HK-2 (cell line): ENCODE measurements around the gene ANKS6.

ENCODE experiments used
- DNase-seq: peaks from one replicate; pipeline ENCODE4 v3.0.0-alpha.2; 2018; ENCODE audit not compliant: unreplicated experiment

The ANKS6 gene

DNA sequence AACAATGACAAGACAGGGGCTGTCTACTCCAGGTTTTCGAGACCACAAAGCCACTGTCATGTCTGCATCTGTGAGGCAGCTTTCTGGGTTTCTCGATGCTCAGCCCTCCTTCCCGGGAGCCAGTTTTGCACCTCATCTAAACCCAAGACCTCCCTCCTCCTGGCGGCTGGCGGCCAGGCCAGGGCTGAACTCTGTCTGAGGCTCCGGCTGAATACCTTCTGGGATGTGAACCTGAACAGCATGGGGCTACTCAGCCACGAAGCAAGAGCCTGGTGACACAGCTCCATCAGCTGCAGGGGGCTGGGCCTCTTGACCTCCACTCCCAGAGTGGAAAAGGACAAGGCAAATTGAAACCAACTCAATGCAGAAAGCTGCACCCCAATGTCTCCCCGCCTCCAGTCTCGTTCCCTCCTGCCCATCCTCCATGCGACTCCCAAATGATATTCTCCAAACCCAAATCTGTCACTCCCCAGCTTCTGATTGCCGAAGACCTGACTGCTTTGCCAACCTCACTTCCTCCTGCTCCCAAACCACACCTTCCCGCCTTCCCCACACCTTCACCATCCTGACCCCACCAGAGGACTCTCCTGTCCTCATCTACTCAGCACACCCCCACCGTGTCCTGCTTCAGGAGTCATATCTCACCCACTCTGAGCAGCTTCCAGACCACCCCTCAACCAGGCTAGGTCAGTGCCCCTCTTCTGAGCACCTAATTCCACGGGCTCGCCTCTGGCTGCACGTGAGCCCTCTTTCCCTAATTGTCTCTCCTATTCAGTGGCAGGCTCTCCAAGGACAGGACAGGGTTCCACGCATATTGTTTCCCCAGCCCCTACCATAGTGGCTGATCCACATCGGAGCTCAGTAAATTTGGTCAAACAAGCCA lies 4.5 kb downstream of the ANKS6 start:
- peak; percentile 80 for DNase-seq

DNA sequence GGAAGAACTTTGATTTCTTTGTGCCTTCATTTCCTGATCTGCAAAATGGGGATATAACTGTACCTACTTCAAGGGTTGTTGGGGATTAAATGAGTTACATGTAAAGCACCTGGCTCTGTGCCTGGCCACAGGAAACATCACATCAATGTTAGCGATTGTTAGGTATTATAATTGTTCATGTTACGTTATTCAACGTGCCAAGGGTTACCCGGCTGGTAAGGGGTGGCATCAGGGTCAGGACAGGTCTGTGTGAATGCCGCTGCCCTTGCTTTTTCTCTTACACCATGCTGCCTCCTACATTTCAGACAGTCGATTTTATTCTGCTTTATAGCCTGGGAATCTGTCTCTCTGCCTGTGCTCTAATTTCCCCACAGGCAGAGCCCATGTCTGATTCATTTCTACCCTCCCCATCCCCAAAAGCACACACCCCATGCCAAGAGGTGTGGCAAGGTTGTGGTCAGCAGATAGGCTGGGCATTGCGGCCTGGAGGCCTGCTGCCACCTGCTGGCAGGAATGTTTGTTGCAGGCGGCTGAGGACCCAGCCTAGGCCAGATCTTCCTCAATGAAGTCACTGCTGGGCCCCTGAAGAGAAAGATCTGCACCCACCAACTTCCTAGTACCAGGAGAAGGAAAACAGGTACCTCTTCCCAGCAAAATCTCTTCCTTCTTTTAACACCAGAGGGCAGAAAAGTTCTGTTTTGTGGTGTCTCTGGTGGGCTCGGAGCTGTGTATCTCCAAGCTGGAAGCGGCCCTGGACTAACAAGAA lies 5.3 kb downstream of the ANKS6 start:
- peak; percentile 96 for DNase-seq

DNA sequence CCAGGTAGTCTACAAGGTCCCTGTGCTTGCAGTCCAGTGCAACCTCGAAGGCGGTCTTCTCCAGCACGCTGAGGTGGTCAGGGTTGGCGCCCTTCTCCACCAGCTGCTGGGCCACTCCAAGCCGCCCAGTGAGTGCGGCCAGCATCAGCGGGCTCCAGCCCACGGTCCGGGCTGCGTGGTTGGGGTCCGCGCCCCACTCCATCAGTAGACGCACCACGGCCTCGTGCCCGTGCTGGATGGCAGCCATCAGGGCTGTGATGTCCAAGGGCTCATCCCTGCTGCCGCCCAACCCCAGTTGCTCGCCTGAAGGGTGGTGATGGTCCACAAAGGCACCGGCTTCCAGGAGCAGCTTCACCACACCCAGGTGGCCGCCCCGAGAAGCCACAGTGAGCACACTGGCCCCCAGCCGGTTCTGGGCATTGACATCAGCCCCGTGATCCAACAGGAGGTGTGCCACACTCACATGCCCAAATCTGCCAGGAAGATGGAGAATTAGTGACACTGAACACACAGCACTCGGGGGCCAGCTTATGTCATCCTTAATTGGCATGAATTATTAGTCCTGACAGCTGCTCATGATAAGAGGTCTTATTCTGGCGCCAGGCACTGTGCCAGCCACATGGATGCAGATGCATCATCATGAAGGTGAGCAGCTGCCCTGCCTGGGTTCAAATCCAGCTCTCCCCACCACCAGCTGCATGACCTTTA lies 6.1 kb downstream of the ANKS6 start:
- DNase-seq: no peak

DNA sequence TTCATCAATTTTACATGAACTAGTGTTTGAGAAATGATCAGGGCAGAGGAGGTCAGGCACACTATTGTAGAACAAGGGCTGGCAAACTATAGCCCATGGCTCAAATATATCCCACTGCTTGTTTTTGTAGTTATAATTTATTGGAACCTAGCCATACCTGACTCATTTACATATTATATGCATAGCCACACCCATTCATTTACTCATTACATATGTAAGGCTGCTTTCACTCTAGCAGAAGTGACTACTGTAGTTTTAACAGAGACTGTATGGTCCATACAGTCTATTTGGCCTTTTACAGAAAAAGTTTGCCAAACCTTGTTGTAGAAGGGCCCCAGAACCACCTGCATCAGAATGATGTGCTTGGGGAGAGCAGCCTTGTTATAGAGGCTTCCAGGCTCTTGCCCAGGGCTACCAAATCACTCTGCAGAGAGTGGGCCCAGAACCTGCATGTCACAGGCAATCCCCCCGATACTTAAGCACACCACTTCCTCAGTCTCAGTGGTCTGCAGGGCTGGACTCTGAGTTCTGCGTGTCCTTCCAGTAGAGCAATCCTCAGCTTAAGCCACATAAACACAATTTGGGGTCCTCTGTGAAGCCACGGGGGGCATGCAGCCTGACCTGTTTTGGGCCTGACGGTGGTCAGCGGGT lies 6.7 kb downstream of the ANKS6 start:
- DNase-seq: no peak

DNA sequence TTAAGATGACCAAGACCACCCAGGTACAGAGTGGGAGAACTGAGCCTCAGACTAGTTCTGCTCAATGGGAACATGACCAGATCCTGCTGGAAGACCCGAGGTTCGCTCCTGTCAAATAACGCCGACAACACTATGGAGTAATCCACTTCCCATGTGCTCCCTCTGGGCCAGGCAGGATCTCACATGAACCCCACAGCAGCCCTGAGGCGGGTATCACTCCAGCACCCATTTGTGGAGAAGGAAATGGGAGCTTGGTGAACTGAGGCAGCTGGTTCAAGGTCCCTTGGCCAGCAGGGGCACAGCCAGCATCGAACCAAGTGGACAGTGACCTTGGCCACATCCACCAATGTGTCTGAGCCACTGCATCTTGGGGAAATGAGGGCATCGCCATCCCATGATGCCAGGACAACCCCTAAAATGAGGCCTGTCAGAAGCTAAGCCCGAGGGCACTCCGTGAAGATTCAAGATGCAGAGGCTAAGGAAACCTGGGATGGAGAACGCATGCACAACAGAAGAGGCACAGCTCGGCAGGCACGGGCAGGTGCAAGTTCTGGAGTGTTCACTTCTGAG lies 8.5 kb downstream of the ANKS6 start:
- DNase-seq: no peak

DNA sequence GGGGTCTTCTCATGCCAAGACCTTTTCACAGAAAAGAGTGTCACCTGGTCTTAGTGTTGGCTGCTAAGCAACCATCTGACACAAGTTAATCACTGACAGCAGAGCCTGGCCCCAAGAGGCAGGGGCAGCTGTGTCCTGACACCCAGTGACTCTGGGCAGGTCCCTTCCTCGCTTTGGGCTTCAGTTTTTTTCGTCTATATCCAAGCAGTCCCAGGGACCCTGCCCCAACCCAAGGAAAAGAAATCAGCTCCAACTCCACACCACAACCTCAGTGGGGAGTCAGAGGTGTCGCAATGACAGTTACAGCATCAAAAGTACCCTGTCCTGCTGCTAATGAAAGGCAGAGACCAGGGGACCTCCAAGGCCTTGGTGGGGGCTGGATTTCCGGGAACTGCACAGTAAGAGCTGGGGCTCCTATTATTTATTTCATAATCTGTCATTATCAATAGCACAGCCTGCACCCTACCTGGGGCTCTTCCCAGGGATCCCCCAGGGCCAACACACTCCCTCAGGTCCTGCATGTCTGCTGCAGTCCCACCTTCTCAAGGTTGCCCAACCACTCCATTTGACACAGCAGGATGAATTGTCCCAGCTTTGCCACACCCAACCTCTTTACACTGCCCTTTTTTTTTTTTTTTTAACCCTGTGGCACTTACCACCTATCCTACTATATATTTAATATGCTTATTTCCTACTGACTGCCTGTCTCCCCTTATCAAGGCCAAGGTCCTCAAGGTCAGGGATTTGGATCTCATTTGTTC lies 9.4 kb downstream of the ANKS6 start:
- no peak for DNase-seq

DNA sequence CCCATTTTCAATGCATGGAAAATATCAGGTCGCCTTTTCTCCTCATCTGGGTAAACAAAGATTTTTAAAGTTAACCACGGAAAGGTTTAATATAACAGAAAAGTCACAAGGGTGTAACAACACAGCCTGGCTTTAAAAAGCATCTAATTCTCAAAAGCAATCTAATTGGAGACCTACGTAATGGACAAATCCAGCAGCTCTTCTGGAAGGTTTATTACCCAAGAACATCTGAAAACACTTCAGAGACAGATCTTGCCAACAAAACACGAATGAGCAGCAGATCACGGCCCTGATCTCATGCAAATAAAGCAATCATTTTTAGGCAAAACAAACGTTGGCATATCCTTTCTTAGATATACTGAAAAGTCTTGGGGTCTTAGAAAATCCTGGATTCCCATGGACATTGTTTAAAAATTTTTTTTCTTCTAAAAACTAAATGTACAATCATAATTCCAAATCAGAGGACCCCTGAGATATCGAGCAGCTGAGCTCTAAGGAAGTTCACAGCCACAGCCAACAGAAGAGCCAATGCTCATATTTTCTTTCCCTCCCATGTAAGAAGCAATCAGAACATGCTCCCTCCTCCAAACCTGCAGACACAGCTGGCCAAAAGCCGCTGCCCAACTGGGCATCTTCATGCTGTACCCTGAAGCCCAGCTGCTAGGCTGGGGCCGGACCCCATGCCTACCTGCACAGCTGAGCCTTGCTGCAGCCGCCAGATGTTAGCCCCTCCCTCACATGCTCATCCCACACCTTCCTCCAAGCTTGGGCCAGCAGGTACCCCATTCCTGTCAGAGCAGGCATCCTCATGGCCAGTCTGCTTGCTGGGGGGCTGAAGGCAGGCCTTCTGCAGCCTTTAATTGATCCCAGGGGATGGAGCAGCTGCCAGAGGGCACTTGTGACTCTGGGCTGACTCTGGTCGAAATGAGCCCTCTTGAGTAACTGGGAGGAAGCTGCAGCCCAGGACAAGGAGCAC lies 11.2 kb downstream of the ANKS6 start:
- no peak for DNase-seq

DNA sequence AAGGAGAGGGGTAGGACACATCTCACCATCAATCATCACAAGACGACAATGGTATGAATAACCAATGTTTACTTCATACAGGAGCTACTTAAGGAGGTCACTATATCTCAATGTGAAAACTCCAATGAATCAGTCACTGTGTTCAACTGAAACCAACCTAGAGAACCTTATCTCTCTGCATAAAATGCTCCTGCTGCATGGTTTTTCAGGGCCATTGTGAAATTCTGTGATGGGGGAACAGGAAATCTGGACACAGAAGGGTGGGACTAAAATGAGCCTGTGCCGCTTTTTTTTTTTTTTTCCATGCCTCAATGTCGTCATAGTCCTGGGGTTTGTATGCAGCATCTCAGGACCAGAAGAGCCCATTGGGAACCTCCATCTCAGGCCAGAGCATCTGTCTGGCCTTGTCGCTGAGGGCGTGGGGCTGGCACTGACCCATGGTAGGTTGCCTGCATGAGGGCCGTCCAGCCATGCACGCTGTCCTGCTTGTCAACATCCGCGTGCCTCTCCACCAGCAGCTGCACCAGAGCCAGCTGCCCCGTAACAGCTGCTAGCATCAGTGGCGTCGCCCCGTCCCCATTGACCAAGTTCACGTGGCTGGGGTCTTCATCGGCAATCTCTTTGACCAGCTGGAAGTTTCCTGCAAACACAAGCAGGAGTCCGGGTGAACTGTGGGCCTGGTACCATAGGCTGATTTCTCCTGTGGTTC lies 12.7 kb downstream of the ANKS6 start:
- DNase-seq: no peak

DNA sequence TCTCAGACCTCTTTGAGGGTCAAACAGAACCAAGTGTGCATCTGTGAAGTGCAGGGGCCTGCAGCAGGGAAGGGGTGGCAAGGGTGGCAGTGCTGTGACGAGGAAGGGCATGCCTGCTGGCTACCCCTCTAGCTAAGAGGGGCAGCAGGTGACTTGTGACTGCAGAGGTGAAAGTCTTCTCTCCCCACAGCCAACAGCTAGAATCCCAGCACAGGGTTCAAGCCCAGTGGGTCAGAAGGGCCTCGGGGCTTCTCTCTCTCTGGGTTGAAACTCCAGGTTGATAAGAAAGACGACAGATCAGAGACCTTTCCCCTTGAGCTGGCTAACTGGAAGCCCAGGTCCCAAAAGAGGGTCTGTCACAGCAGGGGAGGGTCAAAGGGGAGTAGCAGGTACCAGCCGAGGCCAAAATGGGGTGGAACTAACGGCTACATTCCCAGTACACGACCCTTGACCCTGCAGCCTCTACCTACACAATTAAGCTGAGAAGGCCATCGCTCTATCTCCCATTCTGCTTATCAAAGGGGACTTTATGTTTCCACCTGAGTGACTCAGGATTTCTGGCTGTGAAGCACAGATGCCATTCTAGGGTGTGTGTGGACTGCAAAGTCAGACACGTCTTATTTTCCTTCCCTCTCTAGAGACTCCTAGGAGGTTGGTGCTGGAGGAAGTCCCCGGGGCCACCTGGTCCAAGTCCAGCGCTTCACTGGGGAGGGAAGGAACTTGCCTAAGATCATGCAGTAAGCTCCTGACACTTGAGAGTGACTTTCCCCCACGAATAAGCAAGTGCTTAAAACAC lies 14.6 kb downstream of the ANKS6 start:
- no peak for DNase-seq

DNA sequence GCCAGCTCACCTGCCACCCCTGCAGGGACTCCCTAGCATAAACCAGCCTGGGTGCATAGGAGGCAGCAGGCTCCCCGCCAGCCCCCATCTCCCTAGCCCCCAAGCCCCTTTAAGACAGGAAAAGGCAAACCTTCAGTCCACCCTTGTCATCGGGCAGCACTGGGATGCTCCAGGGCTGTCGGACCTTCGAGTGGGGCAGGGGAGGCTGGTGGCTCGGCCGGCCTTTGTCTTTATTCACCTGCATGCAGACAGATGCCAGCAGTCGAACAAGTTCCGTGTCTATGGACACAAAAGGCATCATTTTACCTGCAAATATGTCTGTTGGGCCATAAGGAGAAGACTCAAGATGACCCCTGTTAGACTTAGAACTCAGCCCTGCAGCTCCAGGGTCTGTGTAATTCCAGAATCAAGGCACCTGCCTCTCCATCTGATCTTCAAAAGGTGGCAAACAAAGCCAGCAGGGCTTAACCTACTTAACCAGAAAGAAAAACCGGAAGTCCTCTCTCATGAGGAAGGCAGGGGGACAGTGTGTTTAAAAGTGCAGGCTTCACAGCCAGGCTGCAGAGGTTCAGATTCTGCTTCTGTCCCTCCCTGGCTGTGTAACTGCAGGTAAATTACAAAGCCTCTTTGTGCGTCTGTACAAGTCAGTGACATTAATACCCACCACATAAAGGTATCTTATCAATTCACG lies 16.2 kb downstream of the ANKS6 start:
- no peak for DNase-seq

DNA sequence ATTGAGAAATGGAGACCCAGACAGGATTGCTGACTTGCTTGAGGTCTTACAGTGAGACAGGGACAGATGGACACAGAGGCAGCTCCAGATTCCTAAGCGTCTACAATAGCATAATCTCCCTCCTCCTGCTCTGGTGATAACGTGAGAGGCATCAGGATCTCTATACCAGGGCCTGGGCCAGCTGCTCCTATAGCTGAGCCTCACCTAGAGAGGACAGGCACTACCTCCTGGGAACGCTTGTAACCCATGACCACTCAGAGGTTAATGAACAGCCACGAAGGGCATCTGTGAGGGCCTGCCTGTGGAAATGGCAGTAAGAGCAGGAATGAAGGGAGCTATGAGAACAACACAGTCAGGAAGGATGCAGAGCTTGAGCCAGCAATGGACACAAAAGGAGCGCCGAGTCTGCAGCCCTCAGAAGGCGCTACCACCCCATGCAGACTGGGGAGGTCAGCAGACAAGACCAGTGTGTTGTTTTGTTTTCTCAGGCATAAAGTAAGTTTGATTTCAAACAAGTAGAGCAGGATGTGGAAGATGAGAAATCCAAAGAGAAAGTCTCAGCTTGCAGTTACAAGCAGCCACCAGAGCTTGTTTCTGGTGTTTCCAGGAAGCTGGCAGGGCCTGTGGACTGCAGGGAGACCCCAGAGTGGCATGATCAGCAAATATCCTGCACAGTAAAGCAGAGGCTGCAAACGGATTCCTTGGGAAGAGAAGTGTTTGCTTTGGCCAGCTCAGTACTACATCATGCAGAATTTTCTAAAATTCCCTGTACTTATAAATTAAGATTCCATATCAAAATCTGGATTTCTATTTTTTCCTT lies 17.4 kb downstream of the ANKS6 start:
- peak; percentile 59 for DNase-seq

DNA sequence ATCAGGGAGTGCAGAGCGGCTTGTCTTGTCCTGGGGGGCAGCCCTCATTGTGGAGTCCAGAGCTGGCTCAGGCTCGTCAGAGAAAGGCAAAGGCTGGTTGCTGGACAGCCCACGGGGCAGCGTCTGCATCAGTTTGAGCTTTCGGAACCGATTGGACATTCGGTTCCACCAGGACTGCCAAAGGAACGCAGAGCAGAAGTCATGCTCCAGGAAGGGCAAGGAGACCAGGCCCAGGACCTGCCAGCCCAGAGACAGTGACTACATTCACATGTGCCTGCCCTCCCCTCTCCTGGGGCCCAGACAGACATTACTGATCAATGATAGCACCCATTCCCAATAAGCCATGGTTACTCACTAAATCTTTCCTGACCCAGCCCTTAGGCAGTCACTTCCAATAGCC lies 18.1 kb downstream of the ANKS6 start:
- DNase-seq: no peak

DNA sequence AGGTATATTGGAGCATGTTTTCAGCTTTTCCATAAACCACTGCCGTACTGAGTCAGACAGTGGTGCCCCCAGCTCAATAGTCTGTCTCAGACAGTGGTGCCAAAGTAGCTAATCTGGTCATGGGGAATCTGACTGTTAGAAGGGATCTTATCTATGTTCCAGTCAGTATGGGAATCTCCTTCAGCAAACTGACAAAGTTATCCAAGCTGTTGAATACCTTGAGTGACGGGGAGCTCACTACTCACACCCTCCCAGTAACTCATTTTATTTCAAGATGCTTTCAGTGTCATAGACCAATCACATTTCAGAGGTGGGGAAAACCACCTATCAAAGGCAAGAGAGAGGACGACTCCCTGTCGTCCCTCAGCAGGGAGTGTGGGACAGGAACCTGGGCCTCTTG lies 18.7 kb downstream of the ANKS6 start:
- DNase-seq: no peak

DNA sequence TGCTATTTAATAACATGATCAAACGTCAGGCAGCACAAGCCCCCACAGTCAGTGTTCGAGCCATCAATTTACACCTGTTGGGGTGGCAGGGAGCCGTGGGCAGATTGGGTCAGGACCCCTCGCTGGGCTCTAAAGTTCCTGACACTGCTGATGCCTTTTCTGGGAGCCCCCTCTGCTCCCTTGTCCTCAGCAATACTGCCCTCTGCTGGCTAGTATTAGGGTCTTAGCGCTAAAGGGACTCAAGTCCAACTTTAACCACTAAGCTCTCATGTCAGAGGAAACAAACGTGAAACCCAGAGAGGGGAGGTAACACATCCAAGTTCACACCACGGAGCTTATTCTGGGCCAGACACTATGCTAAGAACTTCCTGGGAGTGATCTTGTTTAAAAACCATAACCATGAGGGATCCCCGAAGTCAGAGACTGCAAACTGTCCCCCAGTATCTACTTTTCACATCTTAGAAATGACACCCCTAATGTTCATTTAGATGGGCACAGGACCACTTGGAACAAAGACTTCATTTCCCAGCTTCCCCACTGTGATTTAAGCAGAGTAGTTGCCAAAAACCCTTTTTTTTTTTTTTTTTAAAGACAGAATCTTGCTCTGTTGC lies 20.4 kb downstream of the ANKS6 start:
- peak; percentile 32 for DNase-seq

DNA sequence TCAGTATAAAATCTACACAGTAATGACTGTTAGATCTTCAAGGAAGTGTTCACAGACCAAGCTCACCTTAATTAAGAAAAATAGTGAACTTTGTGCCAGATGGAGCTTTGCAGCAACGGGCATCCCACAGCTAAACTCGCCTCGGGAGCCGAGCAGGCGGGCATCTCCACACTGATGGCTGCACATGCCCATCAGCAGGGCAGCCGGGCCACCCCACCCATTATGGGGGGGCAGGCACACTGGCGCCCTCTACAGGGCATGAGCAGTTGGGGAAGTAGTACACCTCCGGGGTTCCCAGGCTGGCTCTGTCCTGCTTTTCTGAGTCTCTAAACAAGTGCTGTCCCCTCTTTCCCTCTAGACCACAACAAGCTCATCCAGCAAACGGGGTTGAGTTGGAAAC lies 21.6 kb downstream of the ANKS6 start:
- peak; percentile 23 for DNase-seq

DNA sequence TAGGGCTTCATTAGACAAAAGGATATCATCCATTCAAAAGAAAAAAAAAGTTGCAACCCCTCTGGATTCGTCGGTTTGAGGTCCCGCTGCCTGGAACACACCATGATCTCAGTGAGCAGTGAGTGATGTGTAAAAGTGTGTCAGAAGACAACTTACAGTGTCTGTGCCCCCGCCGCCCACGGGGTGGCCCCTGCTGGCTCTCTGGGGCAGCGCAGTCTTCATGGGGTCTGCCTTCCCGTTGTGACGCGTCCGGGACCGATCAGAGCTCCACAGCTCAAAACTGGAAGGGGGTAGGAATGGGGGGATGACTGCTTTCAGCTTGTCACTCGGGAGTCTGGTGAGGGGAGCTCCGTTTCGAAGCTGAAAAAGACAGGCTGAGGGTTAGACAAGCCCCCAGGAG lies 22.6 kb downstream of the ANKS6 start:
- no peak for DNase-seq
